Panc1 (cell line): ENCODE measurements around the gene TJP1. TPM values are rescaled to one million over a fixed set of nuclear protein-coding genes. Genes with fewer than 3 reads are reported as not detected.

ENCODE experiments used
- ATAC-seq: fragments of 200-7000 bp; cut with Tn5 transposase; 2 replicates; pipeline ENCODE4 v1.9.1; 2020; ENCODE audit warnings: mild to moderate bottlenecking, moderate library complexity
- BruUV-seq: library from RNA; stranded (reverse); fragments of 400-500 nt; replicated peaks from 2 replicates; lab custom pipeline; 2021; lab: Mats Ljungman, UMichigan
- CTCF ChIA-PET: fragments of 300-600 bp; sonication (Branson Sonifier 250); formaldehyde crosslinking; loops from one replicate; lab custom pipeline; 2022; ENCODE audit warnings: antibody characterized with exemption; lab: Charles Lee
- POLR2A ChIA-PET: fragments of 300-600 bp; sonication (Branson Sonifier 250); formaldehyde crosslinking; loops from one replicate; lab custom pipeline; 2022; ENCODE audit warnings: antibody characterized with exemption; lab: Charles Lee
- DNase-seq: peaks from one replicate; pipeline ENCODE4 v3.0.0-alpha.2; 2010; ENCODE audit warnings: low read depth, low spot score
- H3K27ac ChIP-seq: 2 replicates; pipeline ENCODE4 v1.5.1; 2011; ENCODE audit warnings: mild to moderate bottlenecking, low read length, inconsistent platforms
- H3K27me3 ChIP-seq: fragments of 200-500 bp; sonication (Bioruptor generic); 2 replicates; pipeline ENCODE4 v1.6.0; 2014; ENCODE audit warnings: low read length, inconsistent platforms; ENCODE audit not compliant: control insufficient read depth, insufficient read depth
- H3K36me3 ChIP-seq: fragments of 200-500 bp; sonication (Bioruptor generic); 2 replicates; pipeline ENCODE4 v1.5.1; 2014; ENCODE audit warnings: inconsistent platforms, mild to moderate bottlenecking, low read length, moderate library complexity; ENCODE audit not compliant: control insufficient read depth, insufficient read depth
- H3K4me1 ChIP-seq: 2 replicates; pipeline ENCODE4 v1.5.1; 2011; ENCODE audit warnings: inconsistent platforms, mild to moderate bottlenecking, low read length, moderate library complexity; ENCODE audit not compliant: control insufficient read depth, insufficient read depth
- H3K4me3 ChIP-seq, 2 experiments: 2 replicates each; pipeline ENCODE4 v1.5.1; 2011 to 2012; ENCODE audit warnings: low read depth in 2 of 2, low read length in 2 of 2, mild to moderate bottlenecking in 2 of 2, inconsistent platforms in 1 of 2, moderate library complexity in 1 of 2
- H3K9me3 ChIP-seq: fragments of 200-500 bp; sonication (Bioruptor generic); 2 replicates; pipeline ENCODE4 v1.5.1; 2014; ENCODE audit warnings: low read depth, mild to moderate bottlenecking, inconsistent platforms, low read length, moderate library complexity; ENCODE audit not compliant: control insufficient read depth, insufficient read depth
- CTCF ChIP-seq: fragments of 450-650 bp; IDR thresholded peaks from 2 replicates; pipeline ENCODE4 v1.5.1; 2017; ENCODE audit warnings: mild to moderate bottlenecking
- POLR2AphosphoS5 ChIP-seq: IDR thresholded peaks from 2 replicates; pipeline ENCODE4 v1.6.1; 2012; ENCODE audit warnings: mild to moderate bottlenecking, low read depth, low read length, moderate library complexity
- REST ChIP-seq, 2 experiments: IDR thresholded peaks; 2 replicates each; pipeline ENCODE4 v1.6.1; 2011 to 2012; ENCODE audit warnings: low read depth in 2 of 2, control low read depth in 1 of 2, low read length in 1 of 2, mild to moderate bottlenecking in 1 of 2, moderate library complexity in 1 of 2; ENCODE audit not compliant: insufficient read depth in 1 of 2
- SIN3A ChIP-seq: IDR thresholded peaks from 2 replicates; pipeline ENCODE4 v1.6.1; 2012; ENCODE audit warnings: low read depth, mild to moderate bottlenecking, low read length, moderate library complexity, borderline replicate concordance; ENCODE audit not compliant: insufficient read depth
- TCF7L2 ChIP-seq: IDR thresholded peaks from 2 replicates; pipeline ENCODE4 v1.6.1; 2011; ENCODE audit warnings: mild to moderate bottlenecking, low read depth, low read length, inconsistent platforms
- in situ Hi-C: cut with HindIII; loops from 2 replicates; pipeline ENCODE4 v1.10.0; 2016; ENCODE audit warnings: low sequenced_read_pairs, low pct_unique_long_range_greater_than_20kb
- intact Hi-C: fragments of 100-400 bp; cut with micrococcal nuclease; formaldehyde crosslinking; loops from one replicate; pipeline ENCODE4 v1.10.0; 2022; ENCODE audit not compliant: unreplicated experiment
- total RNA-seq: library from RNA; stranded (reverse); gene quantifications from one replicate; pipeline ENCODE4 v1.2.1, GENCODE V29; 2021; ENCODE audit not compliant: unreplicated experiment

The TJP1 gene
- total RNA-seq, 1 experiment from 2014 or later = 79.1 TPM

GRCh38 chr15:29765898-29766527 is 56.3 kb downstream of the TJP1 start:
- POLR2A ChIA-PET = no interaction called here
- DNase-seq (no peak), ATAC-seq (no peak)
- no peaks in the 10 kb centered on the region for H3K27me3 ChIP-seq
- H3K36me3 ChIP-seq = peaks cover 7% of the 10 kb centered on the region
- H3K4me3 ChIP-seq = no peak overlapping the region
- no peaks in the 10 kb centered on the region for H3K4me1 ChIP-seq
- no peaks in the 10 kb centered on the region for H3K9me3 ChIP-seq
- TF ChIP-seq SIN3A = no peak
- no peak for TF ChIP-seq TCF7L2
- no peak for TF ChIP-seq POLR2AphosphoS5
- no peak for TF ChIP-seq REST (IDR thresholded peaks at IDR 0.05; ENCODE audit: insufficient read depth in 1 of 2, low read depth in 2 of 2, low read length in 1 of 2)
- TF ChIP-seq CTCF = no peak
- intact Hi-C loops = no loop called here
- CTCF ChIA-PET = interaction anchor here (0.6 kb wide), 1 partner anchor 25 kb away, joined by 6 read pairs; no protein-coding TSS in a partner anchor
- in situ Hi-C loops = no loop called here
- BruUV-seq = no TSS peak
- H3K27ac ChIP-seq = no peak overlapping the region

- peaks cover 7% of the 10 kb centered on the region; the same call in 1 of the 2 replicates for H3K36me3 ChIP-seq
- H3K9me3 ChIP-seq = no peaks in the 10 kb centered on the region
- ChIA-PET CTCF (no interaction called here), POLR2A (no interaction called here)
- ATAC-seq (no peak), DNase-seq (no peak)
- in situ Hi-C loops = no loop called here
- H3K4me1 ChIP-seq = no peaks in the 10 kb centered on the region
- TF ChIP-seq POLR2AphosphoS5 = no peak
- 0 out of 2 replicates have a peak, but pooled peaks have one; percentile 24 for TF ChIP-seq TCF7L2
- BruUV-seq = no TSS peak
- no peak overlapping the region for H3K4me3 ChIP-seq
- H3K27me3 ChIP-seq = no peaks in the 10 kb centered on the region
- intact Hi-C loops = no loop called here
- H3K27ac ChIP-seq = no peak overlapping the region
These were observed 56.9 kb downstream of the TJP1 start for GRCh38 chr15:29765234-29765841.

GRCh38 chr15:29759596-29759995 is 62.7 kb downstream of the TJP1 start:
- H3K27me3 ChIP-seq = no peaks in the 10 kb centered on the region
- H3K27ac ChIP-seq = no peak overlapping the region
- CTCF ChIA-PET = no interaction called here
- H3K9me3 ChIP-seq = no peaks in the 10 kb centered on the region
- ATAC-seq (no peak), DNase-seq (no peak)
- H3K36me3 ChIP-seq = peaks cover 5% of the 10 kb centered on the region
- H3K4me1 ChIP-seq = no peaks in the 10 kb centered on the region
- BruUV-seq = no TSS peak
- in situ Hi-C loops = no loop called here
- TF ChIP-seq CTCF (no peak), REST (IDR thresholded peaks at IDR 0.05; ENCODE audit: insufficient read depth in 1 of 2, low read depth in 2 of 2, low read length in 1 of 2) (no peak), POLR2AphosphoS5 (no peak), TCF7L2 (no peak), SIN3A (no peak)
- intact Hi-C loops = no loop called here
- H3K4me3 ChIP-seq = no peak overlapping the region
- POLR2A ChIA-PET = no interaction called here
